Measurements from ENCODE around the gene ADAMTS17. TPM values are rescaled to one million over a fixed set of nuclear protein-coding genes. Genes with fewer than 3 reads are reported as not detected.

Gene ADAMTS17
- total RNA-seq, 4 donors from 2014 or later = 4.5 to 11.4 (median 6.6) TPM

DNA sequence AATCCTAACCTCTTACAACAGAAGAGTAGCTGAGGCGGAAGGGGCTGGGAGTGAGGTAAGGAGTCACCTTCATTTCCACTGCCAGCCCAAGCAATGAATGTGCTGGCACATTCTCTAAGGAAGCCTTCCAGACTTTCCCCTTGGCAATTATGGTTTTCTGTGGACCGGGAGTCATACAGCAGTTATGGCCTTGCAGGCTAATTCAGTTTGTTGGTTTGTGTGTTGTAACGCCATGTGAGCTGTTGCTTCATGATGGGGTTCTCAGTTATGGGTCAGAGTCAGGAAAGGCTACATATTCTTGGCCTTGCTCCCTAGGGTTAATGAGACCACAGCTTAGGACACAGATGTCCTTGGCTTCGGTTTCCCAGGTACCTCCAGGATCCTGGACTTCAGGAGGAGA lies 137.0 kb downstream of the ADAMTS17 start:
- intact Hi-C loops (cut with DNase I) = no loop called here
- peaks cover 0 to 45% (median 3%) of the 10 kb centered on the region in 3 donors for H3K4me1 ChIP-seq
- TF ChIP-seq, protein P1, sequence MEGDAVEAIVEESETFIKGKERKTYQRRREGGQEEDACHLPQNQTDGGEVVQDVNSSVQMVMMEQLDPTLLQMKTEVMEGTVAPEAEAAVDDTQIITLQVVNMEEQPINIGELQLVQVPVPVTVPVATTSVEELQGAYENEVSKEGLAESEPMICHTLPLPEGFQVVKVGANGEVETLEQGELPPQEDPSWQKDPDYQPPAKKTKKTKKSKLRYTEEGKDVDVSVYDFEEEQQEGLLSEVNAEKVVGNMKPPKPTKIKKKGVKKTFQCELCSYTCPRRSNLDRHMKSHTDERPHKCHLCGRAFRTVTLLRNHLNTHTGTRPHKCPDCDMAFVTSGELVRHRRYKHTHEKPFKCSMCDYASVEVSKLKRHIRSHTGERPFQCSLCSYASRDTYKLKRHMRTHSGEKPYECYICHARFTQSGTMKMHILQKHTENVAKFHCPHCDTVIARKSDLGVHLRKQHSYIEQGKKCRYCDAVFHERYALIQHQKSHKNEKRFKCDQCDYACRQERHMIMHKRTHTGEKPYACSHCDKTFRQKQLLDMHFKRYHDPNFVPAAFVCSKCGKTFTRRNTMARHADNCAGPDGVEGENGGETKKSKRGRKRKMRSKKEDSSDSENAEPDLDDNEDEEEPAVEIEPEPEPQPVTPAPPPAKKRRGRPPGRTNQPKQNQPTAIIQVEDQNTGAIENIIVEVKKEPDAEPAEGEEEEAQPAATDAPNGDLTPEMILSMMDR (IDR thresholded peaks at IDR 0.05) = no peak
- TF ChIP-seq POLR2A (IDR thresholded peaks at IDR 0.05) = no peak

DNA sequence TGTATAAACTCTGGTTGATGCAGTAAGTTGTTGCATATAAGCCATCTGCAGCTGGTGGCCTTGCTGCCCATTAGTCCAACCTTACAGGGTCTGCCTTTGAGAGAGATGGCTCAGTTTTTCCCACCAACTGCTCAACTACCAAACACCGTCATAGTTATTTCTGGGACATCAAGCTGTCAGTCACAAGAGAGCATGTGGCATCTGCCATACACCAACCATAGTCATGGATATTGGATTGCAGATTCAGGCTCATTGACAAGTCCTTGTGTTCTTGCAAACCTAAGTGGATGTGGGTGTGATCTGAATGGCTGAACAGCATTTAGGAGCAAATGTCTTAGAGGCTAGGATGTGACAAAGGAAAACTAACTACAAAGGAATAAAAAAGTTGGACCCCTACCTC lies 137.6 kb downstream of the ADAMTS17 start:
- DNase-seq = no peak

More for the DNA sequence above, 137.0 kb downstream of the ADAMTS17 start:
- Histone ChIP-seq H3K36me3 (no peaks in the 10 kb centered on the region), H3K27me3 (no peaks in the 10 kb centered on the region), H3K27ac (no peak overlapping the region), H3K9me3 (no peaks in the 10 kb centered on the region), H3K4me3 (no peak overlapping the region)
- no peak for DNase-seq
- WGBS, 2 donors = 86 to 95% methylated on average over 2 to 4 of the region's 4 CpGs

DNA sequence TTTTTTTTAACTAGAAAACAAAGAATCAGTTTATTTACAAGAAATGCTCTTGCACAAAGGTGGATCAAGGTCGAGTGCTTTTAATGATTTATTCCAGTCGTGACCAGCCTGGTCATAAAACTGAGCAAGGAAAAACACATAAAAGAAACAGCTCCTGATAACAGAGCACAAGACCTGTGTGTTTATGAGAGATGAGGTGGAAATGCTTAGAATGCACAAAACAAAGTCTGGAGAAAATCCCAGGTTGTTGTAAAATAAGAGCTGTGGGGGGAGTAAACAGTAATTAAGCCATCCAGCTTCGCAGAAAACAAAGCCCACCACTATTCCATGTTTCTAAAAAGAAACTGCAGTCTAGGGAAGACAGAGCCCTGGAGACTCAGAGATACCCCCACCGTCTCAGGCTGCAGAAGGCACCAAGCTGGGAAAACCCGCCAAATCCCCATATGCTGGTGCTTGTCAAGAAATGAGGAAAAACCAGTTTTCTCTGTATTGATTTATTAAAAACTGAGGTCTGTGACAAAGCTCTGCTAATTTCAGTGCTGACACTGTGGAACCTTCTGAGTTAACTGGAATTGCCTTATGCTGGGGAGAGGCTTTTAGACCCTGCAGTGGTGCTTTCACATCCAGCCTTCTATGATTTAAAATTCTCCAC lies 139.3 kb downstream of the ADAMTS17 start:
- no peak overlapping the region for H3K27ac ChIP-seq
- H3K36me3 ChIP-seq = no peaks in the 10 kb centered on the region
- H3K27me3 ChIP-seq = no peaks in the 10 kb centered on the region
- TF ChIP-seq POLR2A (IDR thresholded peaks at IDR 0.05) = no peak
- TF ChIP-seq, protein P1 (IDR thresholded peaks at IDR 0.05) = no peak
- intact Hi-C loops (cut with DNase I) = no loop called here
- H3K9me3 ChIP-seq = no peaks in the 10 kb centered on the region
- DNase-seq = no peak
- no peak overlapping the region for H3K4me3 ChIP-seq
- 24 to 45% methylated on average over 5 of the region's 5 CpGs for WGBS, 2 donors
- peaks cover 0 to 41% (median 3%) of the 10 kb centered on the region in 3 donors for H3K4me1 ChIP-seq

More for the DNA sequence above, 137.6 kb downstream of the ADAMTS17 start:
- no peak overlapping the region for H3K4me3 ChIP-seq
- no peaks in the 10 kb centered on the region for H3K27me3 ChIP-seq
- no peaks in the 10 kb centered on the region for H3K9me3 ChIP-seq
- intact Hi-C loops (cut with DNase I) = no loop called here
- H3K27ac ChIP-seq = no peak overlapping the region
- peaks cover 0 to 45% (median 3%) of the 10 kb centered on the region in 3 donors for H3K4me1 ChIP-seq
- WGBS, 2 donors = 82 to 100% methylated on average over 1 of the region's 1 CpG
- TF ChIP-seq, protein P1 (IDR thresholded peaks at IDR 0.05) = no peak
- H3K36me3 ChIP-seq = no peaks in the 10 kb centered on the region

DNA sequence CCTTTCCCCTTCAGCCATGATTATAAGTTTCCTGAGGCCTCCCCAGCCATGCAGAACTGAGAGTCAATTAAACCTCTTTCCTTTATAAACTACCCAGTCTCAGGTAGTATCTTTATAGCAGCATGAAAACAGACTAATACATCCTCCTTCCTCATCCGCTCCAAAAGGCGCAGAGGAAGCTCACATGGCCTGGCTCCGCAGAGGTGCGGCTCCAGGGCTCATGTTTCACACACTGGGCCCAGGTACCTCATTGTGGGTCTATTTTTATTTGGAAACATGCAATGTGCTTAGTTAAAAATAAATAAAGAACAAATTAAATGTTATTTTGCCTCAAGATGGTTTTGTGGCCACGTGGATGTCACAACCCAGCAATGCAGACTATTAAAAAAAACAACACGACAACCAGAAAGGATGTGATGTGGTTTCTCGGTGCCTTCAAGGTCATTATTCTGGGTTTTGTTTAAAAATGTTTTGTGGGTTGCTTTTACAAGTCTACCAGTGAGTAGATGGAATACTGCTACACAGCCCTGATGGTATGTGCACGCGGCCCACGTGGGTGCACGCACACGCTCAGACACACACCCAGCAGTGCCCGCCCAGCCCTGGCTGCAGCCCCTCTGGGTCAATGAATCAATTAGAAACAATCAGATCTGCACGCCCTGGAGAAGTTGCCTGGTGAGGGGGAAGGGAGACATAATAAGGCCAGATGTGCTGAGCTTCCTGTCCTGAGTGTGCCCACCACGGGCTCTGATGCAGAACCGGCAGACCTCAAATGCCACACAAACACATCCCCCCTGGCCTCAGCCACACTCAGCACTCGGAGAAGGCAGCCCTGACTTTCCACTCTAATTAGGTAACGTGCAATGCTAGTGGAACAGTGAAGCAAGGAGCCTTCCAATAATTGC lies 140.1 kb downstream of the ADAMTS17 start:
- Histone ChIP-seq H3K4me1 (peaks cover 0 to 33% (median 0%) of the 10 kb centered on the region in 3 donors), H3K27me3 (no peaks in the 10 kb centered on the region), H3K36me3 (no peaks in the 10 kb centered on the region), H3K4me3 (no peak overlapping the region), H3K9me3 (no peaks in the 10 kb centered on the region), H3K27ac (no peak overlapping the region)
- DNase-seq = no peak
- TF ChIP-seq, protein P1 (IDR thresholded peaks at IDR 0.05) = no peak
- no peak for TF ChIP-seq POLR2A (IDR thresholded peaks at IDR 0.05)
- intact Hi-C loops (cut with DNase I) = no loop called here
- 44 to 59% methylated on average over 16 to 18 of the region's 18 CpGs for WGBS, 2 donors
